ENCODE measurements around the gene FCRL3.
"Not testable (repeated sequence)": the region's sequence is repeated elsewhere in the genome, so short reads cannot be mapped to it uniquely, and the experiment has no call there.

FCRL3 gene, protein sequence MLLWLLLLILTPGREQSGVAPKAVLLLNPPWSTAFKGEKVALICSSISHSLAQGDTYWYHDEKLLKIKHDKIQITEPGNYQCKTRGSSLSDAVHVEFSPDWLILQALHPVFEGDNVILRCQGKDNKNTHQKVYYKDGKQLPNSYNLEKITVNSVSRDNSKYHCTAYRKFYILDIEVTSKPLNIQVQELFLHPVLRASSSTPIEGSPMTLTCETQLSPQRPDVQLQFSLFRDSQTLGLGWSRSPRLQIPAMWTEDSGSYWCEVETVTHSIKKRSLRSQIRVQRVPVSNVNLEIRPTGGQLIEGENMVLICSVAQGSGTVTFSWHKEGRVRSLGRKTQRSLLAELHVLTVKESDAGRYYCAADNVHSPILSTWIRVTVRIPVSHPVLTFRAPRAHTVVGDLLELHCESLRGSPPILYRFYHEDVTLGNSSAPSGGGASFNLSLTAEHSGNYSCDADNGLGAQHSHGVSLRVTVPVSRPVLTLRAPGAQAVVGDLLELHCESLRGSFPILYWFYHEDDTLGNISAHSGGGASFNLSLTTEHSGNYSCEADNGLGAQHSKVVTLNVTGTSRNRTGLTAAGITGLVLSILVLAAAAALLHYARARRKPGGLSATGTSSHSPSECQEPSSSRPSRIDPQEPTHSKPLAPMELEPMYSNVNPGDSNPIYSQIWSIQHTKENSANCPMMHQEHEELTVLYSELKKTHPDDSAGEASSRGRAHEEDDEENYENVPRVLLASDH

DNA sequence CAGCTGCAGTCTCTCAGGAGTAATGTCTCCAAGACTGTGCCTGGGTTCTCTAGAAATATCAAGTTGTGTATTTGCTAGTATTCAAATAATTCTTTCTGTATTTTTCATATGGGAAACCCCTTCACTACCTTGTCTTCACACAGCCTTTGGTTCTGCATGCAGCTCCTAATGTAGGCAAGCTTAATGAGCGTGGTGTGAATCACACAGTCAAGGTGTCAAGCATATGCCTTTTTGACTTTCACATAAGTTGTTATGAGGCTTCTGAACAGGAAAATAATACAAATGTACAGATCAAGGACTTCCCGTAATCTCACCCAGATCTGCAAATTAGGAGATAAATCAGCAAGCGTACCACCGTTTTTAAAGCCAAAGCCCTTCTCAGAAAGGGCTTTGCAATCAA lies at the start of gene FCRL3:
FCRL3 (minus strand) TSS at position 38 of the 400 bp plus-strand sequence. CDS start 280 bp downstream, outside the sequence.
- no peaks in the 10 kb centered on the region for H3K36me3 ChIP-seq
- H3K27me3 ChIP-seq (ENCODE audit: insufficient read depth, low read depth, severe bottlenecking) = no peaks in the 10 kb centered on the region
- H3K27ac ChIP-seq = no peak within 1 kb of the TSS
- no peak for DNase-seq
- H3K9me3 ChIP-seq (ENCODE audit: severe bottlenecking) = no peaks in the 10 kb centered on the region
- TF ChIP-seq, protein P1, sequence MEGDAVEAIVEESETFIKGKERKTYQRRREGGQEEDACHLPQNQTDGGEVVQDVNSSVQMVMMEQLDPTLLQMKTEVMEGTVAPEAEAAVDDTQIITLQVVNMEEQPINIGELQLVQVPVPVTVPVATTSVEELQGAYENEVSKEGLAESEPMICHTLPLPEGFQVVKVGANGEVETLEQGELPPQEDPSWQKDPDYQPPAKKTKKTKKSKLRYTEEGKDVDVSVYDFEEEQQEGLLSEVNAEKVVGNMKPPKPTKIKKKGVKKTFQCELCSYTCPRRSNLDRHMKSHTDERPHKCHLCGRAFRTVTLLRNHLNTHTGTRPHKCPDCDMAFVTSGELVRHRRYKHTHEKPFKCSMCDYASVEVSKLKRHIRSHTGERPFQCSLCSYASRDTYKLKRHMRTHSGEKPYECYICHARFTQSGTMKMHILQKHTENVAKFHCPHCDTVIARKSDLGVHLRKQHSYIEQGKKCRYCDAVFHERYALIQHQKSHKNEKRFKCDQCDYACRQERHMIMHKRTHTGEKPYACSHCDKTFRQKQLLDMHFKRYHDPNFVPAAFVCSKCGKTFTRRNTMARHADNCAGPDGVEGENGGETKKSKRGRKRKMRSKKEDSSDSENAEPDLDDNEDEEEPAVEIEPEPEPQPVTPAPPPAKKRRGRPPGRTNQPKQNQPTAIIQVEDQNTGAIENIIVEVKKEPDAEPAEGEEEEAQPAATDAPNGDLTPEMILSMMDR (IDR thresholded peaks at IDR 0.05; ENCODE audit: low read depth, low read length) = no peak
- no peak within 1 kb of the TSS for H3K4me3 ChIP-seq (ENCODE audit: low read depth, low read length)

DNA sequence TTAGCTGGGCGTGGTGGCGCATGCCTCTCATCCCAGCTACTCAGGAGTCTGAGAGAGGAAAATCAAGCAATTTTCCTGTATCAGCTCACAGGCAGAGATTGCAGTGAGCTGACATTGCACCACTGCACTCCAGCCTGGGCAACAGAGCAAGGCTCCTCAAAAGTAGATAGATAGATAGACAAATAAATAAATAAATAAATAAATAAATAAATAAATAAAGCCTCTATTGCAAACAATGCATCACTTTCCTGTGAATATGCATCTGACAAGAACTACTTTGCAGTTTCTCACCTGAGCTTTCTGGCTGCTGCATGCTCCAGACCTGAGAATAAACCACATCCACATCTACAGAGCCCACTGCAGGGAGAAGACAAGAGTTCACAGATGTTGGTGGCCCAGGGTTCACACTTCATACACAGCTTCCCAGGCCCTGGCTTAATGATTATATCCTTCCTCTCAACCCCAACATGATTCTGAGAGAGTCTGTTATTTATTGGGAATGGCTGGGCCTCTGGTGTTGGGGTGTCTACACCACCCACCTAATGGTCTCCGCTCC lies 47.8 kb upstream of the FCRL3 start:
- no peak overlapping the region for H3K4me3 ChIP-seq (ENCODE audit: low read depth, low read length)
- peaks cover 3% of the 10 kb centered on the region for H3K27me3 ChIP-seq (ENCODE audit: insufficient read depth, low read depth, severe bottlenecking)
- TF ChIP-seq, protein P1 (IDR thresholded peaks at IDR 0.05; ENCODE audit: low read depth, low read length) = no peak
- H3K9me3 ChIP-seq (ENCODE audit: severe bottlenecking) = no peaks in the 10 kb centered on the region
- H3K36me3 ChIP-seq = no peaks in the 10 kb centered on the region
- H3K27ac ChIP-seq = no peak overlapping the region
- DNase-seq = no peak

DNA sequence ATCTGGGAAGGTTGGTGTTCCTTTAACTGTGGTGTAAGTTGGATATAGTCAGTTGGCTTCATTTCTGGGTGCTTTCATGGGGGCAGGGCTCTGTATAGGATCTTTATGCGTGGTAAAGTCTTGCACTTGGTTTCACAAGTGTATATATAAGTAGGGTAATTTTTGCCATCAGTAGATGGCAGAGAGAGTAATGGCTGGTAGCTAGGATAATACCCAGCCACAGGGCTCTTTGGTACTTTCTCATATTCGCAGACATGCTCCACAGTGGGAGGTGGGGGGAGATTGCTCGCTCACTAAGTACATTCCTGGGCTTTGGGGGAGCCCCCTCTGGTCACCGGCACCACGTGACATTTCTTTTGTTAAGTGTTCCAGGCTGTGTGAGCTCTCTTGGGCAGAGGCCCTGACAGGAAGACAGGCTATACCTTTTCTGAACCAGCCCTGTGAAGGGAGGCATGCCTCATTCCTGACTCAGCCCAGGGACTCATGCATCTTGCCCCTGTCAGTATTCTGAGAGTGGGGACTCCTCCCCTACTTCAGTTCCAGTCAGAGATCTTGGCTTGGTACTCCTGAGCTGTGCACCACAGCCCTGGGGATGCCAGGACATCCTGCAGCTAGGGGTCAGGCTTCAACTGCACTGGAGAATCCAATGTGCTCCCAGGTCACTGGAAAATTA lies 38.8 kb upstream of the FCRL3 start:
- no peak overlapping the region for H3K4me3 ChIP-seq (ENCODE audit: low read depth, low read length)
- no peak overlapping the region for H3K27ac ChIP-seq
- TF ChIP-seq, protein P1 (IDR thresholded peaks at IDR 0.05; ENCODE audit: low read depth, low read length) = no peak
- H3K27me3 ChIP-seq (ENCODE audit: insufficient read depth, low read depth, severe bottlenecking) = no peaks in the 10 kb centered on the region
- no peaks in the 10 kb centered on the region for H3K36me3 ChIP-seq
- no peaks in the 10 kb centered on the region for H3K9me3 ChIP-seq (ENCODE audit: severe bottlenecking)
- no peak for DNase-seq

DNA sequence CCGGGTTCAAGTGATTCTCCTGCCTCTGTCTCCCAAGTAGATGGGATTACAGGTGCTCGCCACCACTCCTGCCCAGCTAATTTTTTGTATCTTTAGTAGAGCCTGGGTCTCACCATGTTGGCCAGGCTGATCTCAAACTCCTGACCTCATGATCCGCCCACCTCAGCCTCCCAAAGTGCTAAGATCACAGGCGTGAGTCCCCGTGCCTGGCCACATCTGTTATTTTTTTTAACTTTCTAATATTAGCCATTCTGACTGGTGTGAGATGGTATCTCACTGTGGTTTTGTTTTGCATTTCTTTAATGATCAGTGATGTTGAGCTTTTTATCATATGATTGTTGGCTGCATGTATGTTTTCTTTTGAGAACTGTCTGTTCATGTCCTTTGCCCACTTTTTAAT lies 35.4 kb upstream of the FCRL3 start:
- H3K27me3 ChIP-seq (ENCODE audit: insufficient read depth, low read depth, severe bottlenecking); H3K36me3 ChIP-seq; H3K4me3 ChIP-seq (ENCODE audit: low read depth, low read length); H3K9me3 ChIP-seq (ENCODE audit: severe bottlenecking); DNase-seq; H3K27ac ChIP-seq: not testable (repeated sequence)

DNA sequence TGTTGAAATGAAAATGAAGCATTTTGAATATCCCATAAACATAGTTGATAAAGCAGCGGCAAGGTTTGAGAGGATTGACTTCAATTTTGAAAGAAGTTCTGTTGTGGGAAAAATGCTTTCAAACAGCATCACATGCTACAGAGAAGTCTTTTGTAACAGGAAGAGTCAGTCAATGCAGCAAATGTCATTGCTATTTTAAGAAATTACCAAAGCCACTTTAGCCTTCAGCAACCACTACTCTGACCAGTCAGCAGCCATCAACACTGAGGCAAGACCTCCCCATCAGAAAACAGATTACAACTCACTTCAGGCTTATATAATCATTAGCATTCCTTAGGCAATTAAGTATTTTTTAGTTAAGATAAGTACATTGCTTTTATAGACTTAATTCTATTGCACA lies 33.8 kb upstream of the FCRL3 start:
- no peak overlapping the region for H3K4me3 ChIP-seq (ENCODE audit: low read depth, low read length)
- H3K27ac ChIP-seq = no peak overlapping the region
- DNase-seq = no peak
- H3K36me3 ChIP-seq = no peaks in the 10 kb centered on the region
- no peaks in the 10 kb centered on the region for H3K9me3 ChIP-seq (ENCODE audit: severe bottlenecking)
- TF ChIP-seq, protein P1 (IDR thresholded peaks at IDR 0.05; ENCODE audit: low read depth, low read length) = no peak
- no peaks in the 10 kb centered on the region for H3K27me3 ChIP-seq (ENCODE audit: insufficient read depth, low read depth, severe bottlenecking)

DNA sequence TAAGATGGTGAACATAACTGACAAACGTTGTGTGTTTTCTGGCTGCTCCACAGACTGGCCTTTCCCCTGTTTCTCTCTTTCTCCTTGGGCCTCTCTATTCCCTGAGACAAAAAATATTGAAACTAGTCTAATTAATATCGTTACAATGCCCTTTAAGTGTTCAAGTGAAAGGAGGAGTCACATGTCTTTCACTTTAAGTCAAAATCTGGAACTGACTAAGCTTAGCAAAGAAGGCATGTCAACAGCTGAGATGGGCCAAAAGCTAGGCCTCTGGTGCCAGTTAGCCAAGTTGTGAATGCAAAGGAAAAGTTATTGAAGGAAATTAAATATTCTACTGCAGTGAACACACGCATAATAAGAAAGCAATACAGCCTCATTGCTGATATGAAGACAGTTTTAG lies 32.2 kb upstream of the FCRL3 start:
- Histone ChIP-seq H3K36me3 (no peaks in the 10 kb centered on the region), H3K9me3 (ENCODE audit: severe bottlenecking) (peaks cover 3% of the 10 kb centered on the region), H3K4me3 (ENCODE audit: low read depth, low read length) (no peak overlapping the region), H3K27me3 (ENCODE audit: insufficient read depth, low read depth, severe bottlenecking) (no peaks in the 10 kb centered on the region), H3K27ac (no peak overlapping the region)
- TF ChIP-seq, protein P1 (IDR thresholded peaks at IDR 0.05; ENCODE audit: low read depth, low read length) = no peak
- DNase-seq = no peak

Measured in WERI-Rb-1 (cell line).